Gastroesophageal sphincter (tissue), 3 donors: ENCODE measurements around the gene PAK2.

Experiments used
- CTCF ChIP-seq, 4 experiments: fragments of 200-600 bp in 2 of 4; fragments of 450-650 bp in 2 of 4; sonication (generic) in 1 of 4; IDR thresholded peaks; one replicate each; pipeline ENCODE4 v1.5.1; 2017 to 2019; ENCODE audit warnings: antibody characterized with exemption in 4 of 4, mild to moderate bottlenecking in 2 of 4, moderate library complexity in 2 of 4
- EP300 ChIP-seq: sonication (generic); formaldehyde crosslinking; IDR thresholded peaks from one replicate; pipeline ENCODE4 v1.6.1; 2017; ENCODE audit warnings: antibody characterized with exemption, mild to moderate bottlenecking
- POLR2A ChIP-seq, 2 donors: fragments of 450-650 bp; IDR thresholded peaks; one replicate each; pipeline ENCODE4 v1.6.1; 2017; ENCODE audit warnings: antibody characterized with exemption in 2 of 2, mild to moderate bottlenecking in 2 of 2, moderate library complexity in 1 of 2
- POLR2AphosphoS5 ChIP-seq: sonication (generic); formaldehyde crosslinking; IDR thresholded peaks from one replicate; pipeline ENCODE4 v1.6.1; 2017; ENCODE audit warnings: antibody characterized with exemption

GRCh38 chr3:196756732-196757131 is 17.1 kb downstream of the PAK2 start:
- no peak for TF ChIP-seq EP300
- no peak for TF ChIP-seq CTCF (IDR thresholded peaks at IDR 0.05)
- no peak for TF ChIP-seq POLR2A (IDR thresholded peaks at IDR 0.05)
- TF ChIP-seq POLR2AphosphoS5: no peak
